NCI-H1694 (cell line): ENCODE measurements around the gene COL6A1.

ENCODE experiments used
- DNase-seq: peaks from one replicate; lab custom pipeline; 2025; lab: John Stamatoyannopoulos, UW

Gene COL6A1

GRCh38 chr21:45981151-45982091, at the start of gene COL6A1:
Gene COL6A1 (plus strand): TSS chr21:45981770. CDS start chr21:45981851, 81 bp downstream.
- no peak for DNase-seq

DNA sequence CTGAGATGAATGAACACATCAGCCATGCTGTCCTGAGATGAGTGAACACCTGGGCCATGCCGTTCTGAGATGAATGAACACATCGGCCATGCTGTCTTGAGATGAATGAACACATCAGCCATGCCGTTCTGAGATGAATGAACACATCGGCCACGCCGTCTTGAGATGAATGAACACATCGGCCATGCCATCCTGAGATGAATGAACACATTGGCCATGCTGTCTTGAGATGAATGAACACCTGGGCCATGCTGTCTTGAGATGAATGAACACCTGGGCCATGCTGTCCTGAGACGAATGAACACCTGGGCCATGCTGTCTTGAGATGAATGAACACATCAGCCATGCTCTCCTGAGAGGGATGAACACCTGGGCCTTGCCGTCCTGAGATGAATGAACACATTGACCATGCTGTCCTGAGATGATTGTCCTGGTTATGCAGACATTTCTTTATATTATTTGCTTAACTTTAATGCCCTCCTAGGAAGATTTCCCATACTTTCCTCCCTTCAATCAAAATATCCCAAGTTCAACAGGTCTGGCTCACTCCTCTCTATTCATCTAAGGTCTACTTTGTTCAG, 48.6 kb upstream of the COL6A1 start:
- no peak for DNase-seq

GRCh38 chr21:45934085-45934484, 47.5 kb upstream of the COL6A1 start:
- no peak for DNase-seq

DNA sequence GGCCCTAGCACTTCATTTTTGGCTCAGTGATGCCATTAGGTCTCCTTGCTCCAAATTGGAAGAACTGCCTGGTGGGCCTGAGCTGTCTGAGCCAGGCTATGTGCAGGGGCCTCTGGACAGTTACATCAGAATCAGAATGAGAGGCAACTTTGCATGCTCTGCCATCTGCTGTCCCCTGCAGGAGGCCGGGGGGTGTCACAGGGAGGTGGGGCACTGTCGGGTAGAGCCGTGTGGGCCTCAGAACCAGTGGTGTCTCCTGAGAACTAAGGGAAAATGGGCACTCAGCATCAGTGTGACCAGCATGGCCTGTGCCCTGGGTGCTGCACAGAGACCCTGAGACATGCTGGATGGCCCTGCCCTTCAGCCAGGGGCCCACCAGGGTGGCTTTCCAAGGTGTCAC, 47.0 kb upstream of the COL6A1 start:
- no peak for DNase-seq

DNA sequence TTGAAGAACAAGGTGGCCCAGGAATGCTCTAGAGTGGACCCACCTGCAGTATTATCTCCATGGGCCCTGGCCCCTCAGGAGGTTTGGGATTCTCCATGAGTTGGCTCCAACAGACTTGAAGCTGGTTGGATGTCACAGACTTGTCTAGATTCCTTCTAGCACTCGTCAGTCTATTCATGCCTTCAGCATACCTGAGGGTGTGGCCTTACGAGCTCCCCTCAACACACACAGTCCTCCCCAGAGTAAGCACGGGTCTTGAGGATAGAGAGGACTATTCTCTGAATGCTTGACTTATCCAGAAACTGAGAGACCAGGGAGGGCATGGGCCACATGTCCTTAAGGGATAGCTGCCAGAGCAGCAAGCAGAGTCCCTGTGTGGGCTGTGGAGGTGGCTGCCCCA, 45.9 kb upstream of the COL6A1 start:
- DNase-seq: no peak

GRCh38 chr21:45937721-45938452, 43.7 kb upstream of the COL6A1 start:
- no peak for DNase-seq

DNA sequence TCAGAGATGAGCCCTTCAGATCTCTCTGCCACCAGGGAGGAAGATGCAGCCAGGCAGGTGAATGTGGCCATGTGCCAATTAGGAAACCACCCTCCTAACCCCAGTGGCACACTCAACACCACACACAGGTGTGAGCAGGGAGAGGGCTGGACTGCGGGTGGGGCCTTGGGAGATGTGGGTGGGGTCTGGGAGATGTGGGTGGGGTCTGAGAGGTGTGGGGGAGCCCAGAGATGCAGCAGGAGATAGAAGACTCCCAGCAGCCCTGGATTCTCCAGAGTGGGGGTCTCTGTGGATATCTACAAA, 43.2 kb upstream of the COL6A1 start:
- DNase-seq: no peak

GRCh38 chr21:45938811-45939520, 42.6 kb upstream of the COL6A1 start:
- DNase-seq: no peak

- no peak for DNase-seq
These were observed 42.0 kb upstream of the COL6A1 start for GRCh38 chr21:45939521-45940045.

- DNase-seq: no peak
These were observed 41.5 kb upstream of the COL6A1 start for GRCh38 chr21:45940091-45940490.

DNA sequence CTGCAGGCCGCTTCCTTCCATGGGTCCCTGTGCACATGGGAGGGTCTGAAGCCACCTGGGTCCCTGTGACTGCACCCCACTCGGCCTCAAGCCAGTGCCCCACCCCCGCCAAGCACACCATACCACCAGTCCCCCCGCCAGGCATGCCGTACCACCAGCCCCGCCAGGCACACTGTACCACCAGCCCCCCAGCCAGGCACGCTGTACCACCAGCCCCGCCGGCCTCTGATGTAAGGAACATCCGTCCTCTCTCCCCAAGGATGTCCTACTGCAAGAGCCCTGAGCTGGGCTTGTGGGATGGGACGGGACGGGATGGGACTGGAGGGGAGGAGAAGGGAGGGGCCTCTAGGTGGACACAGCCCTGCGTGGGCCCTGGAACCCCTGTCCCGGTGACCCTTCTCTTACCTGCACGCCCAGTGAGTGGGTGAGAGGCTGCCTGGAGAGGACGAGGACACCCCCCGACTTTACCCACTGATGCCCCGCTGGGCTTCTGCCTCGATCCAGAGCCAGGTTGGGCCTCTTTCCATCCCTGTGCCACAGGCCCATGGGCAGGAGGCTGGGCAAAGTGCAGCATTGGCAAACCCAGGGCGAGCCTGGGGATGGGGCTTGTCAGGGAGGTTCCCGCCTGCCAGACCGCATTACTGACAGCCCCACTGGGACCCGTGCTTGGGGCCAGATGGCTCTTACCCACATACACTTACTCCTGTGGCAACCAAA, 40.8 kb upstream of the COL6A1 start:
- no peak for DNase-seq

GRCh38 chr21:45941338-45941710, 40.2 kb upstream of the COL6A1 start:
- no peak for DNase-seq

GRCh38 chr21:45941717-45942546, 39.6 kb upstream of the COL6A1 start:
- no peak for DNase-seq

DNA sequence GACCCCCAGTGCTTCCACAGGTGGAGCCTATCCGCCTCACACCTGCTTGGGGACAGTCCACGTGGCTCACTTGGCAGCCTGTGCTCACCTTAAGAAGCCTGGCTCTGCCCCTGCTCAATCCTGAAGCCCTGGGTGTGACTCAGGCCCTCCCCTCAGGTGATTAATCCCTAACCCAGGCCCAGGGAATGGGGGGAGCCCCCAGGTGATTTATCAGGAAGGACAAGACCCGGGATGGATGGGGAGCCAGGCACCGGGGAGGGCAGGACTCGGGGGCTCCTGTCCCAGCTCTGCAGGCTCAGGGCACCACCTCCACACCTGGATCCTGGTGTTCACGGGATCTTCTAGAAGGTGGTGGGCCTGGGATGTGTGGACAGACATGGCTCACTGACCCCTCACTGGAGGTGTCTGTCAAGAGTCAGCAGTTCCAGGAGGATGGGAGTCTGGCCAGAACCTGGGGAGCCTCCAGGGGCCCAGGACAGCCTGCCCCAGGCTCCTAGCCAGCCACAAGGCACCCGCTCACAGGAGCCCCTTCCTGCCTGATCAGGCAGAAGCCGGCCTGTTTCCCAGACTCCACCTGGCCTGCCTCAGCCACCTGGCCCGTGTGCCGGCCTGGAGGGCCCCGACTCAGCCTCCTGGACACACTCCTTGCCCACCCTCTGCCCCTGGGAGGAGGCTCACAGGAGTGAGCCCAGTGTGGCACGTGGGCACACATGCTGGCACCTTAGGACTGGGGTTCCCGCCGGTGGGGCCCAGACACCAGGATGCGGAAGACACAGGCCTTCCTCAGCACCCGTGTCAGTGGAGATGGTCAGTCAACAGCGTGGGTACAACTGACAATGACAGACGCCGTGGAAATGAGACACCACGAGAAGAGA, 38.6 kb upstream of the COL6A1 start:
- DNase-seq: no peak

DNA sequence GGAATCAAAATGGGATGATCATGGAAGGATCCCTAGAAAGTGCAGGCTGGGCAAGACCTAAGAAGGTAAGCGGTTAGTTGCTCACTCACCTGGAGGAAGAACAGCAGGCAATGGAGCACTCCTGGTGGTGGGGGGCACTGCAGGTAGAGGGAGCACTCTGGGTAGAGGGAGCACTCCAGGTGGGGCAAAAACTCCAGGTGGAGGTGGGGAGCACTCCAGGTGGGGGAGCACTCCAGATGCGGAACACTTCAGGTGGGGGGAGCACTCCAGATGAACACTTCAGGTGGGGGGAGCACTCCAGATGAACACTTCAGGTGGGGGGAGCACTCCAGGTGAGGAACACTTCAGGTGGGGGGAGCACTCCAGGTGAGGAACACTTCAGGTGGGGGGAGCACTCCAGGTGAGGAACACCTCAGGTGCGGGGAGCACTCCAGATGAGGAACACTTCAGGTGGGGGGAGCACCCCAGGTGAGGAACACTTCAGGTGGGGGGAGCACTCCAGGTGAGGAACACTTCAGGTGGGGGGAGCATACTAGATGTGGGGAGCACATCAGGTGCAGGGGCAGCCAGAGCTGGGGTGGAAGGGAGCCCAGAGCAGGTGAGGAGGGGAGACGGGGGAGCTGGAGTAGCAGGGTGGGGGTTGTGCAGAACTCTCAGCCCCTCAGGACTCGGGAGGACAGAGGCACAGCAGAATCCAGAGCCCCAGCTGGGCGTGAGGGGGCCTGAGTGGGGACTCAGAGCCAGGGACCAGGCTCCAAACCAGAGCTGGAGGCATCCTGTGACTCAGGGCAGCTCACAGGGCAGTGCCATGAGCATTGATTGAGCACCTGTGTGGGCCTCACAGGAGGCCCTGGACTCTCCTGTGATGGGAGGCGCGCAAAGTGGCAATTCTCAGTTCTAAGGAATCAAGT, 37.7 kb upstream of the COL6A1 start:
- no peak for DNase-seq

DNA sequence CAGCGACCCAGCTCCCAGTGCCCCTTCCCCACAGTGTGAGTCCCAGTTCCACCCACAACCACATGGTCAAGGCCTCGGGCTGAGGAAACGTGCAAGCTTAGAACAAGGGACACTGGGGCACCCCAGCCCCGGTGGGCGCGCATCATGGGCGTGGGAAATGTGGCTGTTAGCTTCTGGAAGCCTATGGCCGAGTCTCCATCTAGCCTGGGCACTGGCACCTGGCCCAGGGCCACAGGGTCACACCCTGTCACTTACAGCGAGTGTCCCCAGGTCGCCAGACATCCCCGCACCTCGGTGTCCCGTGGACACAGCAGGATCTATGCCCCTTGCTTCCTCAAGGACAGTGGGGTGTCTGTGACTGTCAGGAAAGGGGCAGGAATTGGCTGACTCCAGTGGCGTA, 37.0 kb upstream of the COL6A1 start:
- DNase-seq: no peak

- DNase-seq: no peak
These were observed 36.3 kb upstream of the COL6A1 start for GRCh38 chr21:45945066-45945867.

DNA sequence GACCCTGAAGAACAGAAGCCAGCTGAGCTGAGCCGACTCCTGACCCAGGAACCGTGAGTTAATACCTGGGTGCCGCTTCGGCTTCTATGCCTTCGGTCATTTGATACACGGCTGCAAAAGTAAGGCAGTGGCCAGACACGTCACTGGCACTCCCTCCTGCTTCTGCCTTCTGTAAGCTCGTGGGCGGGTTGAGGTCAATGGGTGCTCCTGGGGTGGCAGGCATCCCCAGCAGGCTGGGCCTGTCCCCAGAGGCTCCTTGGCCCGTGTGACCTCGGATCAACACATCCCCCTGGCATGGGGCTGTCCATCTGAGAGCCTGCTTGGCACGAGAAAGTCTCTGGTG, 35.7 kb upstream of the COL6A1 start:
- no peak for DNase-seq
